HCT116 (cell line): ENCODE data around the gene INSR. TPM values are rescaled to one million over a fixed set of nuclear protein-coding genes. Genes with fewer than 3 reads are reported as not detected.

ENCODE experiments used
- ATAC-seq: fragments of 200-7000 bp; cut with Tn5 transposase; 2 replicates; pipeline ENCODE4 v1.9.1; 2020; ENCODE audit warnings: mild to moderate bottlenecking, moderate library complexity
- BruUV-seq: library from RNA; stranded (reverse); fragments of 400-500 nt; replicated peaks from 2 replicates; lab custom pipeline; 2021; lab: Mats Ljungman, UMichigan
- CTCF ChIA-PET: fragments of 300-600 bp; sonication (Branson Sonifier 250); formaldehyde crosslinking; loops from one replicate; lab custom pipeline; 2021; ENCODE audit warnings: antibody characterized with exemption; lab: Charles Lee
- POLR2A ChIA-PET: fragments of 300-600, 350-600 bp; sonication (Branson Sonifier 250); formaldehyde crosslinking; loops from one replicate; lab custom pipeline; 2021; ENCODE audit warnings: antibody characterized with exemption; lab: Charles Lee
- RAD21 ChIA-PET, 2 experiments: fragments of 300-600 bp; sonication (Branson Sonifier 250); formaldehyde crosslinking; loops; one replicate each; lab custom pipeline; 2023; ENCODE audit warnings: low total read pairs in 2 of 2; ENCODE audit not compliant: uncharacterized antibody in 2 of 2, unreplicated experiment in 2 of 2, low non-redundant PET in 1 of 2; lab: Charles Lee
- DNase-seq: peaks from one replicate; pipeline ENCODE4 v3.0.0-alpha.2; 2010; ENCODE audit warnings: low read depth, low spot score
- H2AFZ ChIP-seq: fragments of 200-600 bp; shearing (Covaris generic), sonication (generic); 2 replicates; pipeline ENCODE4 v1.6.1; 2017; ENCODE audit warnings: low read depth, mixed run types, mixed read lengths, antibody characterized with exemption, low read length; ENCODE audit not compliant: poor library complexity, severe bottlenecking
- H3K27ac ChIP-seq: 2 replicates; pipeline ENCODE4 v1.5.1; 2012; ENCODE audit warnings: low read depth, low read length
- H3K27me3 ChIP-seq: fragments of 200-600 bp; sonication (generic); 2 replicates; pipeline ENCODE4 v1.6.1; 2016; ENCODE audit warnings: mixed run types, low read length, mixed read lengths; ENCODE audit not compliant: insufficient read depth
- H3K36me3 ChIP-seq, 2 experiments: fragments of 200-500 bp in 1 of 2; fragments of 200-600 bp in 1 of 2; sonication (Bioruptor generic) in 1 of 2; sonication (generic) in 1 of 2; 2 replicates each; pipeline versions ENCODE4 v1.5.1 to v1.6.1; 2014 to 2016; ENCODE audit warnings: low read length in 2 of 2, inconsistent platforms in 1 of 2, mixed read lengths in 1 of 2, mixed run types in 1 of 2; ENCODE audit not compliant: insufficient read depth in 2 of 2, control insufficient read depth in 1 of 2
- H3K4me1 ChIP-seq, 2 experiments: fragments of 200-600 bp in 1 of 2; sonication (generic) in 1 of 2; 2 replicates each; pipeline versions ENCODE4 v1.5.1 to v1.6.1; 2012 to 2017; ENCODE audit warnings: low read length in 2 of 2, inconsistent platforms in 1 of 2, mild to moderate bottlenecking in 1 of 2, mixed read lengths in 1 of 2, mixed run types in 1 of 2, moderate library complexity in 1 of 2; ENCODE audit not compliant: insufficient read depth in 2 of 2, control insufficient read depth in 1 of 2
- H3K4me2 ChIP-seq: fragments of 200-600 bp; sonication (generic); 2 replicates; pipeline ENCODE4 v1.6.1; 2017; ENCODE audit warnings: mixed run types, low read length, mixed read lengths
- H3K4me3 ChIP-seq, 2 experiments: fragments of 200-600 bp in 1 of 2; sonication (generic) in 1 of 2; replicated peaks in 1 of 2; 2 replicates each; pipeline ENCODE4 v1.5.1; 2011 to 2016; ENCODE audit warnings: low read length in 2 of 2, control low read depth in 1 of 2, low read depth in 1 of 2, mild to moderate bottlenecking in 1 of 2, mixed read lengths in 1 of 2, mixed run types in 1 of 2
- H3K79me2 ChIP-seq: fragments of 200-600 bp; sonication (generic); 2 replicates; pipeline ENCODE4 v1.6.1; 2017; ENCODE audit warnings: mild to moderate bottlenecking, mixed run types, low read length, moderate library complexity, mixed read lengths; ENCODE audit not compliant: insufficient read depth
- H3K9ac ChIP-seq: fragments of 200-600 bp; sonication (generic); 2 replicates; pipeline ENCODE4 v1.6.1; 2016; ENCODE audit warnings: low read length, mixed read lengths
- H3K9me2 ChIP-seq: fragments of 200-600 bp; sonication (generic), shearing (Covaris generic); 2 replicates; pipeline ENCODE4 v1.6.1; 2017; ENCODE audit warnings: mixed run types, mild to moderate bottlenecking, moderate library complexity; ENCODE audit not compliant: insufficient read depth
- H3K9me3 ChIP-seq, 2 experiments: fragments of 200-500 bp in 1 of 2; fragments of 200-600 bp in 1 of 2; sonication (Bioruptor generic) in 1 of 2; sonication (generic) in 1 of 2; 2 replicates each; pipeline ENCODE4 v1.6.1; 2014 to 2017; ENCODE audit warnings: low read length in 2 of 2, mixed read lengths in 2 of 2, inconsistent platforms in 1 of 2, low read depth in 1 of 2, mild to moderate bottlenecking in 1 of 2, mixed run types in 1 of 2, moderate library complexity in 1 of 2; ENCODE audit not compliant: control insufficient read depth in 1 of 2, insufficient read depth in 1 of 2
- H4K20me1 ChIP-seq: fragments of 200-600 bp; sonication (generic), shearing (Covaris generic); 2 replicates; pipeline ENCODE4 v1.6.1; 2017; ENCODE audit warnings: mixed run types, mild to moderate bottlenecking, moderate library complexity; ENCODE audit not compliant: insufficient read depth
- ATF3 ChIP-seq: IDR thresholded peaks from 2 replicates; pipeline ENCODE4 v1.6.1; 2012
- CEBPB ChIP-seq: IDR thresholded peaks from 2 replicates; pipeline ENCODE4 v1.6.1; 2012; ENCODE audit warnings: low read depth
- CTCF ChIP-seq, 3 experiments: fragments of 200-600 bp in 1 of 3; sonication (generic) in 1 of 3; IDR thresholded peaks in 2 of 3; conservative IDR thresholded peaks in 1 of 3; 2 replicates each; pipeline ENCODE4 v1.5.1; 2012 to 2017; ENCODE audit warnings: low read depth in 2 of 3, low read length in 2 of 3, antibody characterized with exemption in 1 of 3, borderline replicate concordance in 1 of 3, control low read depth in 1 of 3, mild to moderate bottlenecking in 1 of 3, mixed read lengths in 1 of 3, mixed run types in 1 of 3, moderate library complexity in 1 of 3; ENCODE audit not compliant: insufficient read depth in 1 of 3
- EGR1 ChIP-seq: IDR thresholded peaks from 2 replicates; pipeline ENCODE4 v1.6.1; 2012; ENCODE audit warnings: low read depth
- EZH2 ChIP-seq: fragments of 200-600 bp; sonication (generic); IDR thresholded peaks from 2 replicates; pipeline ENCODE4 v1.6.1; 2017; ENCODE audit warnings: antibody characterized with exemption, mixed run types
- MAX ChIP-seq: IDR thresholded peaks from 2 replicates; pipeline ENCODE4 v1.6.1; 2012
- POLR2A ChIP-seq: IDR thresholded peaks from 2 replicates; pipeline ENCODE4 v1.7.0; 2011; ENCODE audit warnings: borderline replicate concordance; ENCODE audit not compliant: insufficient read depth, insufficient read length; ENCODE audit errors: extremely low read depth
- REST ChIP-seq: IDR thresholded peaks from 2 replicates; pipeline ENCODE4 v1.6.1; 2012; ENCODE audit warnings: low read depth
- SRF ChIP-seq: IDR thresholded peaks from 2 replicates; pipeline ENCODE4 v1.6.1; 2012; ENCODE audit warnings: low read depth
- YY1 ChIP-seq: IDR thresholded peaks from 2 replicates; pipeline ENCODE4 v1.6.1; 2011; ENCODE audit warnings: low read length, low read depth, moderate library complexity, mild to moderate bottlenecking; ENCODE audit not compliant: insufficient replicate concordance; ENCODE audit errors: extremely low read depth
- ZBTB33 ChIP-seq: IDR thresholded peaks from 2 replicates; pipeline ENCODE4 v1.6.1; 2011; ENCODE audit warnings: mild to moderate bottlenecking, low read length, moderate library complexity; ENCODE audit not compliant: insufficient replicate concordance; ENCODE audit errors: extremely low read depth
- ZNF274 ChIP-seq: fragments of 200-500 bp; sonication (Bioruptor generic); IDR thresholded peaks from 2 replicates; pipeline ENCODE4 v1.6.1; 2014; ENCODE audit warnings: mild to moderate bottlenecking, low read depth, low read length, inconsistent platforms
- intact Hi-C: fragments of 100-400 bp; cut with micrococcal nuclease; formaldehyde crosslinking; loops from 2 replicates; pipeline ENCODE4 v1.10.0; 2022
- total RNA-seq: library from RNA; stranded (reverse); gene quantifications from one replicate; pipeline ENCODE4 v1.2.1, GENCODE V29; 2021; ENCODE audit not compliant: unreplicated experiment

INSR gene
- total RNA-seq, 1 experiment from 2014 or later, result 25.4 TPM

GRCh38 chr19:7119582-7119981, 174.6 kb downstream of the INSR start:
- no peak for ATAC-seq
- no peaks in the 10 kb centered on the region for H3K79me2 ChIP-seq
- H3K27ac ChIP-seq, result no peak overlapping the region
- no peaks in the 10 kb centered on the region for H4K20me1 ChIP-seq
- H3K4me2 ChIP-seq, result no peak overlapping the region
- H3K9ac ChIP-seq, result no peak overlapping the region
- TF ChIP-seq CEBPB (no peak), ATF3 (no peak), EGR1 (no peak), EZH2 (no peak), CTCF (IDR thresholded peaks at IDR 0.05 in 2 of 3, conservative IDR thresholded peaks at IDR 0.05 in 1 of 3; ENCODE audit: borderline replicate concordance in 1 of 3, insufficient read depth in 1 of 3, low read depth in 2 of 3, low read length in 2 of 3) (no peak), YY1 (no peak), POLR2A (no peak), ZBTB33 (no peak), SRF (no peak), ZNF274 (no peak), REST (no peak), MAX (no peak)
- H2AFZ ChIP-seq, result no peak overlapping the region
- 0 out of 4 replicates have a peak, but pooled peaks cover under 1 to 2% of the 10 kb centered on the region in 2 experiments for H3K36me3 ChIP-seq
- ChIA-PET POLR2A (no interaction called here), CTCF (no interaction called here), RAD21 (no interaction called here)
- H3K27me3 ChIP-seq, result no peaks in the 10 kb centered on the region
- DNase-seq, result no peak
- H3K4me3 ChIP-seq, result no peak overlapping the region
- H3K9me2 ChIP-seq, result no peaks in the 10 kb centered on the region
- intact Hi-C loops, result no loop called here
- BruUV-seq, result no TSS peak
- H3K9me3 ChIP-seq, result no peaks in the 10 kb centered on the region
- H3K4me1 ChIP-seq, result no peaks in the 10 kb centered on the region
